ENCODE measurements around the gene EYS. TPM values are rescaled to one million over a fixed set of nuclear protein-coding genes. Genes with fewer than 3 reads are reported as not detected.
A peak's percentile ranks its signal among the peaks of the same experiment; 100 is the strongest.

EYS gene
- total and polyA plus RNA-seq, 2 of the 13 experiments (the other 11 are each of a cell fraction or from before 2014, with no cell fraction given), result 0.04 to 0.07 TPM

- TF ChIP-seq ZBTB1 (CRISPR knock-in tag; IDR thresholded peaks at IDR 0.05; ENCODE audit: borderline replicate concordance) (no peak), ETS1 (CRISPR knock-in tag; IDR thresholded peaks at IDR 0.05) (no peak), DDIT3 (CRISPR knock-in tag; IDR thresholded peaks at IDR 0.05) (no peak), NCOR1 (IDR thresholded peaks at IDR 0.05; ENCODE audit: borderline replicate concordance, low read length) (no peak; the same call in 1 of the 2 replicates), CBX2 (IDR thresholded peaks at IDR 0.05; ENCODE audit: low read depth, low read length) (no peak), CBX2 (CRISPR knock-in tag; IDR thresholded peaks at IDR 0.05; ENCODE audit: low read depth) (no peak), ZNF614 (CRISPR knock-in tag; IDR thresholded peaks at IDR 0.05; ENCODE audit: borderline replicate concordance) (peak; percentile 58; the same call in 1 of the 2 replicates), LRRFIP1 (CRISPR knock-in tag; conservative IDR thresholded peaks at IDR 0.05) (no peak), TFDP1 (CRISPR knock-in tag; IDR thresholded peaks at IDR 0.05; ENCODE audit: borderline replicate concordance) (no peak), ZNF512 (CRISPR knock-in tag; IDR thresholded peaks at IDR 0.05) (no peak), TBX3 (IDR thresholded peaks at IDR 0.05; ENCODE audit: borderline replicate concordance) (no peak), PHB2 (IDR thresholded peaks at IDR 0.05; ENCODE audit: partially characterized antibody) (no peak), ATF7-NPFF (CRISPR knock-in tag; IDR thresholded peaks at IDR 0.05; ENCODE audit: low read depth) (no peak), BCL3 (CRISPR knock-in tag; IDR thresholded peaks at IDR 0.05) (no peak), ZNF572 (CRISPR knock-in tag; IDR thresholded peaks at IDR 0.05) (no peak), ATAD3A (CRISPR knock-in tag; IDR thresholded peaks at IDR 0.05) (no peak), ZNF296 (CRISPR knock-in tag; conservative IDR thresholded peaks at IDR 0.05) (no peak), ZBTB25 (CRISPR knock-in tag; IDR thresholded peaks at IDR 0.05) (no peak), JUND (CRISPR knock-in tag; IDR thresholded peaks at IDR 0.05) (no peak), RFX3 (CRISPR knock-in tag; IDR thresholded peaks at IDR 0.05) (no peak), ATRX (CRISPR knock-in tag; IDR thresholded peaks at IDR 0.05; ENCODE audit: borderline replicate concordance) (no peak)
Observed at GRCh38 chr6:63941747-63942470, 1765.1 kb downstream of the EYS start (continued).

Data from HepG2 (cell line).